ENCODE results near the gene CATSPER3.

Gene CATSPER3

GRCh38 chr5:134992148-134992547 lies 24.4 kb downstream of the CATSPER3 start:
- Histone ChIP-seq H3K4me1 (ENCODE audit: low read length) (no peaks in the 10 kb centered on the region), H3K27me3 (replicated peaks; ENCODE audit: insufficient read depth, low read length) (no peaks in the 10 kb centered on the region), H4K20me1 (ENCODE audit: insufficient read depth, low read length) (no peaks in the 10 kb centered on the region), H3K9ac (ENCODE audit: low read length) (no peak overlapping the region), H3K9me3 (replicated peaks; ENCODE audit: insufficient read depth, low read length) (no peaks in the 10 kb centered on the region), H2AFZ (ENCODE audit: low read length) (no peak overlapping the region), H3K4me3 (ENCODE audit: low read length) (no peak overlapping the region), H3K79me2 (ENCODE audit: low read length) (no peaks in the 10 kb centered on the region), H3K27ac (ENCODE audit: low read length) (no peak overlapping the region), H3F3A (ENCODE audit: insufficient read depth, low read length) (no peaks in the 10 kb centered on the region), H3K36me3 (replicated peaks; ENCODE audit: insufficient read depth, low read length) (no peaks in the 10 kb centered on the region), H3K4me2 (ENCODE audit: low read depth, low read length) (no peak overlapping the region), H3K9me2 (replicated peaks; ENCODE audit: insufficient read depth, low read length) (no peaks in the 10 kb centered on the region)
- no peak for DNase-seq
- TF ChIP-seq CTCF (IDR thresholded peaks at IDR 0.05; ENCODE audit: low read length) (no peak), EZH2 (optimal IDR thresholded peaks at IDR 0.05; ENCODE audit: low read depth, low read length) (no peak), EZH2phosphoT487 (IDR thresholded peaks at IDR 0.05; ENCODE audit: low read length) (no peak)

GRCh38 chr5:134993161-134993560 lies 25.5 kb downstream of the CATSPER3 start:
- Histone ChIP-seq H3K4me2 (ENCODE audit: low read depth, low read length) (no peak overlapping the region), H3K4me1 (ENCODE audit: low read length) (no peaks in the 10 kb centered on the region), H3K27me3 (replicated peaks; ENCODE audit: insufficient read depth, low read length) (no peaks in the 10 kb centered on the region), H2AFZ (ENCODE audit: low read length) (no peak overlapping the region), H3K4me3 (ENCODE audit: low read length) (no peak overlapping the region), H3F3A (ENCODE audit: insufficient read depth, low read length) (no peaks in the 10 kb centered on the region), H3K27ac (ENCODE audit: low read length) (no peak overlapping the region), H3K9ac (ENCODE audit: low read length) (no peak overlapping the region), H3K9me3 (replicated peaks; ENCODE audit: insufficient read depth, low read length) (no peaks in the 10 kb centered on the region), H3K36me3 (replicated peaks; ENCODE audit: insufficient read depth, low read length) (no peaks in the 10 kb centered on the region), H4K20me1 (ENCODE audit: insufficient read depth, low read length) (no peaks in the 10 kb centered on the region), H3K9me2 (replicated peaks; ENCODE audit: insufficient read depth, low read length) (no peaks in the 10 kb centered on the region), H3K79me2 (ENCODE audit: low read length) (no peaks in the 10 kb centered on the region)
- DNase-seq: no peak
- TF ChIP-seq EZH2phosphoT487 (IDR thresholded peaks at IDR 0.05; ENCODE audit: low read length) (no peak), EZH2 (optimal IDR thresholded peaks at IDR 0.05; ENCODE audit: low read depth, low read length) (no peak), CTCF (IDR thresholded peaks at IDR 0.05; ENCODE audit: low read length) (no peak)

GRCh38 chr5:134994560-134995156 lies 27.0 kb downstream of the CATSPER3 start:
- H3K4me2 ChIP-seq (ENCODE audit: low read depth, low read length): no peak overlapping the region
- H3K4me3 ChIP-seq (ENCODE audit: low read length): no peak overlapping the region
- no peak for DNase-seq
- H3K4me1 ChIP-seq (ENCODE audit: low read length): no peaks in the 10 kb centered on the region
- no peak overlapping the region for H3K27ac ChIP-seq (ENCODE audit: low read length)
- no peak overlapping the region for H3K9ac ChIP-seq (ENCODE audit: low read length)
- H3K9me2 ChIP-seq (replicated peaks; ENCODE audit: insufficient read depth, low read length): no peaks in the 10 kb centered on the region
- no peaks in the 10 kb centered on the region for H3K36me3 ChIP-seq (replicated peaks; ENCODE audit: insufficient read depth, low read length)
- no peak overlapping the region for H2AFZ ChIP-seq (ENCODE audit: low read length)
- H3F3A ChIP-seq (ENCODE audit: insufficient read depth, low read length): no peaks in the 10 kb centered on the region
- H3K79me2 ChIP-seq (ENCODE audit: low read length): no peaks in the 10 kb centered on the region
- H3K9me3 ChIP-seq (replicated peaks; ENCODE audit: insufficient read depth, low read length): no peaks in the 10 kb centered on the region
- no peaks in the 10 kb centered on the region for H4K20me1 ChIP-seq (ENCODE audit: insufficient read depth, low read length)
- TF ChIP-seq EZH2phosphoT487 (IDR thresholded peaks at IDR 0.05; ENCODE audit: low read length) (no peak), EZH2 (optimal IDR thresholded peaks at IDR 0.05; ENCODE audit: low read depth, low read length) (no peak), CTCF (IDR thresholded peaks at IDR 0.05; ENCODE audit: low read length) (no peak)
- no peaks in the 10 kb centered on the region for H3K27me3 ChIP-seq (replicated peaks; ENCODE audit: insufficient read depth, low read length)

Data from MM.1S (cell line).